Type B pancreatic cell (in vitro differentiated cells): ENCODE measurements around the gene STAB2. TPM values are rescaled to one million over a fixed set of nuclear protein-coding genes. Genes with fewer than 3 reads are reported as not detected.

Experiments
- DNase-seq: peaks from one replicate; pipeline ENCODE4 v3.0.0; 2021; ENCODE audit warnings: mixed read lengths; ENCODE audit not compliant: unreplicated experiment; ENCODE audit errors: extremely low spot score
- H3K27ac Mint-ChIP-seq: 2 replicates; pipeline ENCODE4 v1.8.0; 2021; ENCODE audit warnings: mild to moderate bottlenecking, mixed read lengths
- H3K27me3 Mint-ChIP-seq: 2 replicates; pipeline ENCODE4 v1.8.0; 2021; ENCODE audit warnings: mixed read lengths
- H3K36me3 Mint-ChIP-seq: 2 replicates; pipeline ENCODE4 v1.8.0; 2021; ENCODE audit warnings: mixed read lengths
- H3K4me1 Mint-ChIP-seq: one replicate; pipeline ENCODE4 v1.8.0; 2021; ENCODE audit warnings: mixed read lengths; ENCODE audit not compliant: unreplicated experiment
- H3K4me3 Mint-ChIP-seq: 2 replicates; pipeline ENCODE4 v1.8.0; 2021; ENCODE audit warnings: mild to moderate bottlenecking, mixed read lengths
- H3K9me3 Mint-ChIP-seq: 2 replicates; pipeline ENCODE4 v1.8.0; 2021; ENCODE audit warnings: mixed read lengths
- long read RNA-seq: library from polyadenylated mRNA; unstranded; transcript quantifications from one replicate; pipeline ENCODE4 v2.0.0, GENCODE V29; 2020
- total RNA-seq: library from RNA; stranded (reverse); gene quantifications from 2 replicates; pipeline ENCODE4 v1.2.1, GENCODE V29; 2021; ENCODE audit warnings: low replicate concordance
- TF ChIP-seq, protein P1 (sequence below): fragments of 200-600 bp; sonication (generic); conservative IDR thresholded peaks from 2 replicates; pipeline ENCODE4 v1.5.0; 2021; ENCODE audit warnings: antibody characterized with exemption, mild to moderate bottlenecking

The STAB2 gene
- not detected in 2 replicates for total RNA-seq
- long read RNA-seq = 0 reads

GRCh38 chr12:103586791-103587370 is at the start of gene STAB2:
Gene STAB2, plus strand, starts transcription at chr12:103587273. Its CDS starts 204 bp downstream, at chr12:103587477.
- DNase-seq = no peak
- TF ChIP-seq, protein P1, sequence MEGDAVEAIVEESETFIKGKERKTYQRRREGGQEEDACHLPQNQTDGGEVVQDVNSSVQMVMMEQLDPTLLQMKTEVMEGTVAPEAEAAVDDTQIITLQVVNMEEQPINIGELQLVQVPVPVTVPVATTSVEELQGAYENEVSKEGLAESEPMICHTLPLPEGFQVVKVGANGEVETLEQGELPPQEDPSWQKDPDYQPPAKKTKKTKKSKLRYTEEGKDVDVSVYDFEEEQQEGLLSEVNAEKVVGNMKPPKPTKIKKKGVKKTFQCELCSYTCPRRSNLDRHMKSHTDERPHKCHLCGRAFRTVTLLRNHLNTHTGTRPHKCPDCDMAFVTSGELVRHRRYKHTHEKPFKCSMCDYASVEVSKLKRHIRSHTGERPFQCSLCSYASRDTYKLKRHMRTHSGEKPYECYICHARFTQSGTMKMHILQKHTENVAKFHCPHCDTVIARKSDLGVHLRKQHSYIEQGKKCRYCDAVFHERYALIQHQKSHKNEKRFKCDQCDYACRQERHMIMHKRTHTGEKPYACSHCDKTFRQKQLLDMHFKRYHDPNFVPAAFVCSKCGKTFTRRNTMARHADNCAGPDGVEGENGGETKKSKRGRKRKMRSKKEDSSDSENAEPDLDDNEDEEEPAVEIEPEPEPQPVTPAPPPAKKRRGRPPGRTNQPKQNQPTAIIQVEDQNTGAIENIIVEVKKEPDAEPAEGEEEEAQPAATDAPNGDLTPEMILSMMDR = no peak
- no peaks in the 10 kb centered on the region for H3K36me3 Mint-ChIP-seq
- H3K4me1 Mint-ChIP-seq = no peaks in the 10 kb centered on the region
- peaks cover 2% of the 10 kb centered on the region for H3K27me3 Mint-ChIP-seq
- no peaks in the 10 kb centered on the region for H3K9me3 Mint-ChIP-seq
- H3K27ac Mint-ChIP-seq = no peak within 1 kb of the TSS
- H3K4me3 Mint-ChIP-seq = no peak within 1 kb of the TSS

- Mint-ChIP-seq H3K27me3 (peaks cover 8% of the 10 kb centered on the region), H3K36me3 (no peaks in the 10 kb centered on the region), H3K9me3 (no peaks in the 10 kb centered on the region), H3K4me1 (no peaks in the 10 kb centered on the region), H3K27ac (no peak overlapping the region), H3K4me3 (no peak overlapping the region)
- DNase-seq = no peak
- TF ChIP-seq, protein P1 = no peak
Observed at GRCh38 chr12:103538397-103538796, 48.7 kb upstream of the STAB2 start.

DNA sequence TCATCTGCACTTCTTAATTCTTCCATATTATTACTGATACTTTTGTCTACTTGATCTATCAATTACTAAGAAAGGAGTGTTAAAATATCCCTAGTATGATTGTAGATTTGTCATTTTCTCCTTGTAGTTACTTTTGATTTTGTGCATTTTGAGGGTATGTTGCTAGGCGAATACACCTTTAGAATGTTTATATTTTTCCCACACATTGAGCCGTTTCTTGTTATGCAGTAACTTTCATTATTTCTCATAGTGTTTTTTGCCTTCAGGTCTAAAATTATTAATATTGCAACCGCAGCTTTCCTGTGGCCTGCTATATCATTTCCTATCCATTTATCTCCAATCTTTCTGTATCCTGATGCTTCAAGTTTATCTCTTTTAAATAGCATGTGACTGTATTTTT is 46.8 kb upstream of the STAB2 start:
- no peak overlapping the region for H3K4me3 Mint-ChIP-seq
- H3K4me1 Mint-ChIP-seq = no peaks in the 10 kb centered on the region
- DNase-seq = no peak
- peaks cover 13% of the 10 kb centered on the region for H3K27me3 Mint-ChIP-seq
- H3K9me3 Mint-ChIP-seq = peaks cover 7% of the 10 kb centered on the region
- no peak overlapping the region for H3K27ac Mint-ChIP-seq
- TF ChIP-seq, protein P1 = no peak
- H3K36me3 Mint-ChIP-seq = no peaks in the 10 kb centered on the region

- Mint-ChIP-seq H3K27ac (no peak overlapping the region), H3K4me1 (no peaks in the 10 kb centered on the region), H3K27me3 (peaks cover 13% of the 10 kb centered on the region), H3K36me3 (no peaks in the 10 kb centered on the region), H3K4me3 (no peak overlapping the region), H3K9me3 (peaks cover 7% of the 10 kb centered on the region)
- TF ChIP-seq, protein P1 = no peak
- DNase-seq = no peak
Observed at GRCh38 chr12:103542078-103542477, 45.0 kb upstream of the STAB2 start.

- no peak for DNase-seq
- no peak overlapping the region for H3K27ac Mint-ChIP-seq
- H3K9me3 Mint-ChIP-seq = peaks cover 7% of the 10 kb centered on the region
- TF ChIP-seq, protein P1 = no peak
- peaks cover 23% of the 10 kb centered on the region for H3K27me3 Mint-ChIP-seq
- H3K4me1 Mint-ChIP-seq = peaks cover 9% of the 10 kb centered on the region
- H3K36me3 Mint-ChIP-seq = no peaks in the 10 kb centered on the region
- no peak overlapping the region for H3K4me3 Mint-ChIP-seq
Observed at GRCh38 chr12:103546959-103547358, 40.1 kb upstream of the STAB2 start.
